ENCODE results near the gene CTDP1.

CTDP1 gene

GRCh38 chr18:79637181-79637920 is 42.3 kb upstream of the CTDP1 start:
- Histone ChIP-seq H3K36me3 (ENCODE audit: control insufficient read depth in 5 of 5, insufficient read depth in 5 of 5, low read length in 5 of 5) (no peaks in the 10 kb centered on the region), H3K9me3 (ENCODE audit: control insufficient read depth in 5 of 5, low read length in 5 of 5) (peaks cover 0 to 4% (median 0%) of the 10 kb centered on the region in 5 donors), H3K27me3 (ENCODE audit: control insufficient read depth in 5 of 5, insufficient read depth in 4 of 5, low read length in 5 of 5) (peaks cover 0 to 8% (median 0%) of the 10 kb centered on the region in 5 donors), H3K27ac (ENCODE audit: low read depth, low read length) (no peak overlapping the region), H3K9ac (ENCODE audit: low read length in 5 of 5) (no peak overlapping the region), H3K4me1 (ENCODE audit: control insufficient read depth in 5 of 5, insufficient read depth in 5 of 5, low read length in 5 of 5) (peaks cover 0 to 30% (median 25%) of the 10 kb centered on the region in 5 donors), H3K4me3 (ENCODE audit: low read depth in 1 of 5, low read length in 5 of 5) (peak overlapping the region in 1 of 5 donors; percentile 37)

DNA sequence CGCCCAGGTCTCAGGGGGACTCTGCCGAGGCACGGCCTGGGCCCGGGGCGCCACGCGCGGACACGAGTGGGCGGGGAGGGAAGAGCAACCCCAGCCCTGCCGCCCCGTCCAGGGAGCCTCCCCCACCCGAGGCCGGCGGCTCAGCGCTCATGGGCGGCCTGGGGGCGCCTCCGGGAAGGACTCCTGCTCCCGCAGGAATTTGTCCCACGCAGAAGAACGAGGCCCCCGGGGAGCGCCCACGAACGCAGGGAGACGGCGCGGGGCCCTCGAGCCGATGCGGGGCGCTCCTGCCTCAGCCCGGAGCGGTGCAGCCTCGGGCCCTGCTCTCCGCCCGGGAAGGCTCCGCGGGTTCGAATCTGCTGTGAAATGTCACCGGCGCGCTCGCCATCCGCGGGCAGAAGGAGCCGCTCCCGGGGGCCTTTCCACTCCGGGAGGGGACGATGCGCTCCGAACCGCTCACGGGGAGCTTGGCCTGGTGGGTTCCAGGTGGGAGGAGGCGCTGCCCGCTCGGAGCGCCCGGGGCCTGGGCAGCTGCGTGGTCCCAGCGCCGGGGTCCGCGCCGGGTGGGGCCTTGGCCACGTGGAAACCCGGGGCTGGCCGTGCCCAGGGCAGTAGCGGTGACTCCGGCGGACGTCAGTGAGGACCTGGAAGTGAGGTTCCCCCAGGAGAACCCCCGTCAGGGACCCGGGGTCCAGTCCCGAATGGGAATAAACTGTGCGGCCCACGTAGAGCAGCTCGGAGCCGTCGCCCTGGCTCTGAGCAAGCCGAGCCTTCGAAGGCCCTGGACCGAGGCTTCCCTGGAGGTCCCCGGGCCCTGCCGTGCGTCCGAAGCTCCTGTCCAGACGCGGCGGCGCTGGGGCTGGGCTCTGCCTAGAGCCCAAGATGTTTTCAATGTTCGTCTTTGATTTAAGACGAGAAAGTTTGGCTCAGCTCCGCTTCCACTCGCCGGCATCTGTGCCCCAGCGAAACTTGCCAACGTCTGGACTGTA is 41.4 kb upstream of the CTDP1 start:
- peaks cover 0 to 37% (median 25%) of the 10 kb centered on the region in 5 donors for H3K4me1 ChIP-seq (ENCODE audit: control insufficient read depth in 5 of 5, insufficient read depth in 5 of 5, low read length in 5 of 5)
- peaks cover 0 to 8% (median 4%) of the 10 kb centered on the region in 5 donors for H3K27me3 ChIP-seq (ENCODE audit: control insufficient read depth in 5 of 5, insufficient read depth in 4 of 5, low read length in 5 of 5)
- H3K27ac ChIP-seq (ENCODE audit: low read depth, low read length) = no peak overlapping the region

DNA sequence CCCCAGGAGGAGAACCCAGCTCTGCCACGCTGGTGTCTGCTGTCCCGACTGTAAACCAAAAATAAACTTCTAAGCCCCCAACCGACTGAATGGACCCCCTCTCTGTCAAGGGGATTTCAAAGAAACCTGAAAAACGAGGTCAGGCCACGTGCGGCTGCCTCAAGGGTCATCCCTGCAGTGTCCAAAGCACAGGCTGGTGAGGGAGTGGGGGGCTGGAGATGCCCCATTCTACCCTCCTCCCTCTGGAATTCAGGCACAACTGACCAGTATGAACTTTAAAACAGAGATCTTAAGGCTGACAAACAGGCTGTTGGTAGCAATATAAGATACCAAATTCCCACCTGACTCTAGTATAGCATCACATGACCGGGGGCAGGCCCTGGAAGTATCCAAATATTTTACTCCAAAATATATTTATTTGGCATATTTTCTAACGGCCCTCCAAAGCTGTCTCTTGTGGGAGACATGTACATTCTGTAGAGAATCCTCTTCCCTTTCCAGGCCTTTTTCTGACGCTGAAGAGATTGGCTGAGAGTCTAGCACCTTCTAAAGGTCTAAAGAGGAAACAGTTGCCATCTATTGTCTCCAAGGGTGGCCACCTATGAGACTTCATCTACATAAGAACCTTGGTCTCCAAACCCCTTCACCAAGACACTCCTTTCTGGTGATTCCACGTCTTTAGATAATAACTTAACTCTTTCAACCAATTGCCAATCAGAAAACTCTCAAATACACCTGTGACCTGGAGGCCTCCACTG is 40.4 kb upstream of the CTDP1 start:
- H3K36me3 ChIP-seq (ENCODE audit: control insufficient read depth in 5 of 5, insufficient read depth in 5 of 5, low read length in 5 of 5) = no peaks in the 10 kb centered on the region
- H3K4me1 ChIP-seq (ENCODE audit: control insufficient read depth in 5 of 5, insufficient read depth in 5 of 5, low read length in 5 of 5) = peaks cover 0 to 46% (median 30%) of the 10 kb centered on the region in 5 donors
- peak overlapping the region in 1 of 5 donors; percentile 13 for H3K9ac ChIP-seq (ENCODE audit: low read length in 5 of 5)
- no peaks in the 10 kb centered on the region for H3K9me3 ChIP-seq (ENCODE audit: control insufficient read depth in 5 of 5, low read length in 5 of 5)
- H3K4me3 ChIP-seq (ENCODE audit: low read depth in 1 of 5, low read length in 5 of 5) = peak overlapping the region in 1 of 5 donors; percentile 12
- no peak overlapping the region for H3K27ac ChIP-seq (ENCODE audit: low read depth, low read length)
- peaks cover 0 to 8% (median 4%) of the 10 kb centered on the region in 5 donors for H3K27me3 ChIP-seq (ENCODE audit: control insufficient read depth in 5 of 5, insufficient read depth in 4 of 5, low read length in 5 of 5)

More for the DNA sequence above, 41.4 kb upstream of the CTDP1 start:
- peaks cover 0 to 4% (median 0%) of the 10 kb centered on the region in 5 donors for H3K9me3 ChIP-seq (ENCODE audit: control insufficient read depth in 5 of 5, low read length in 5 of 5)
- H3K36me3 ChIP-seq (ENCODE audit: control insufficient read depth in 5 of 5, insufficient read depth in 5 of 5, low read length in 5 of 5) = no peaks in the 10 kb centered on the region
- H3K4me3 ChIP-seq (ENCODE audit: low read depth in 1 of 5, low read length in 5 of 5) = peak overlapping the region in 2 of 5 donors; percentile 12 to 37
- peak overlapping the region in 1 of 5 donors; percentile 35 for H3K9ac ChIP-seq (ENCODE audit: low read length in 5 of 5)

DNA sequence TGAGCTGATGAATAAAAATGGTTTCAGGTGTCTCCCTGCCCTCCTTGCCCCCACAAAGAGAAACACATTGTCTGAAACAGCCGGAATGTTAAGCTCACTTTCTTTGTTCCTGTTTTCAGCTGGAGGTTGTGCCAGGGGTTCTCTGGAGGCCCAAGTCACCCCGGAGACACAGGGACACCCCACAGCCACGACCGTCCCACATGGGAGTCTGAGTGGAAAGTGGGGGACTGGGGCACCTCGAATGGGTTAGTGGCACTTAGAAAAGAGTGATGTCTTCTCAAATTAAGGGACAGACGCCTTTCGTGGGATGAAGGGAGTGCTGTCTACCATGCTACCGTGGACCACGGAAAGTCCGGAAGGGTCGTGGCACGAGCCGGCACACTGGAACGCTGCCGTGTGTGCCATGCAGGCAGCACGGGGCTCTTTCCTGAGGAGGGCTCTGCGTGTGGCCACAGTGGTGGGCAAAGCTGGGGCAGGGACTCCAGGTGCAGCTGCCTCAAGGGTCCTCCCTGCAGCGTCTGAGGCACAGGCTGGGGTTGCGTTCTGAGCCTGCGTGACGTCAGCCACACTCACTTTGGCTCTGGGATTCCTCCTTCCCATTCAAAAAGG is 39.4 kb upstream of the CTDP1 start:
- H3K4me3 ChIP-seq (ENCODE audit: low read depth in 1 of 5, low read length in 5 of 5) = no peak overlapping the region
- no peak overlapping the region for H3K9ac ChIP-seq (ENCODE audit: low read length in 5 of 5)
- H3K4me1 ChIP-seq (ENCODE audit: control insufficient read depth in 5 of 5, insufficient read depth in 5 of 5, low read length in 5 of 5) = peaks cover 0 to 41% (median 31%) of the 10 kb centered on the region in 5 donors
- H3K27ac ChIP-seq (ENCODE audit: low read depth, low read length) = no peak overlapping the region
- H3K36me3 ChIP-seq (ENCODE audit: control insufficient read depth in 5 of 5, insufficient read depth in 5 of 5, low read length in 5 of 5) = no peaks in the 10 kb centered on the region
- H3K27me3 ChIP-seq (ENCODE audit: control insufficient read depth in 5 of 5, insufficient read depth in 4 of 5, low read length in 5 of 5) = peaks cover 0 to 8% (median 4%) of the 10 kb centered on the region in 5 donors
- H3K9me3 ChIP-seq (ENCODE audit: control insufficient read depth in 5 of 5, low read length in 5 of 5) = no peaks in the 10 kb centered on the region

DNA sequence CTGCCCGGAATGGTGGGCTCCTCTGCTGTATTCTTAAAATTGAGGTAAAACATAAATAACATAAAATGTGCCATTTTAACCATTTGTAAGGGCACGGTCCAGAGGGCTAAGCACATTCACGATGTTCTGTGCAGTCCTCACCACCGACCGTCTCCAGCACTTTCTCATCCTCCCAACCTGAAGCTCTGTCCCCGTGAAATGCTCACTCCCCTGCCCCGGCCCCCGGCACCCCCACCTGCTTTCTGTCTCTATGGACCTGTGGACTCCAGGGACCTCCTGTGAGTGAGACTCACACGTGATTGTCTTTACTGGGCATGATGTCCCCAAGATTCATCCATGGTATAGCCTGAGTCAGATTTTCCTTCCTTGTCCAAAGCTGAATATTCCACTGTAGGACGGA is 38.7 kb upstream of the CTDP1 start:
- no peaks in the 10 kb centered on the region for H3K36me3 ChIP-seq (ENCODE audit: control insufficient read depth in 5 of 5, insufficient read depth in 5 of 5, low read length in 5 of 5)
- no peak overlapping the region for H3K4me3 ChIP-seq (ENCODE audit: low read depth in 1 of 5, low read length in 5 of 5)
- peaks cover 0 to 41% (median 31%) of the 10 kb centered on the region in 5 donors for H3K4me1 ChIP-seq (ENCODE audit: control insufficient read depth in 5 of 5, insufficient read depth in 5 of 5, low read length in 5 of 5)
- no peak overlapping the region for H3K9ac ChIP-seq (ENCODE audit: low read length in 5 of 5)
- H3K27me3 ChIP-seq (ENCODE audit: control insufficient read depth in 5 of 5, insufficient read depth in 4 of 5, low read length in 5 of 5) = peaks cover 0 to 10% (median 4%) of the 10 kb centered on the region in 5 donors
- no peak overlapping the region for H3K27ac ChIP-seq (ENCODE audit: low read depth, low read length)
- no peaks in the 10 kb centered on the region for H3K9me3 ChIP-seq (ENCODE audit: control insufficient read depth in 5 of 5, low read length in 5 of 5)

DNA sequence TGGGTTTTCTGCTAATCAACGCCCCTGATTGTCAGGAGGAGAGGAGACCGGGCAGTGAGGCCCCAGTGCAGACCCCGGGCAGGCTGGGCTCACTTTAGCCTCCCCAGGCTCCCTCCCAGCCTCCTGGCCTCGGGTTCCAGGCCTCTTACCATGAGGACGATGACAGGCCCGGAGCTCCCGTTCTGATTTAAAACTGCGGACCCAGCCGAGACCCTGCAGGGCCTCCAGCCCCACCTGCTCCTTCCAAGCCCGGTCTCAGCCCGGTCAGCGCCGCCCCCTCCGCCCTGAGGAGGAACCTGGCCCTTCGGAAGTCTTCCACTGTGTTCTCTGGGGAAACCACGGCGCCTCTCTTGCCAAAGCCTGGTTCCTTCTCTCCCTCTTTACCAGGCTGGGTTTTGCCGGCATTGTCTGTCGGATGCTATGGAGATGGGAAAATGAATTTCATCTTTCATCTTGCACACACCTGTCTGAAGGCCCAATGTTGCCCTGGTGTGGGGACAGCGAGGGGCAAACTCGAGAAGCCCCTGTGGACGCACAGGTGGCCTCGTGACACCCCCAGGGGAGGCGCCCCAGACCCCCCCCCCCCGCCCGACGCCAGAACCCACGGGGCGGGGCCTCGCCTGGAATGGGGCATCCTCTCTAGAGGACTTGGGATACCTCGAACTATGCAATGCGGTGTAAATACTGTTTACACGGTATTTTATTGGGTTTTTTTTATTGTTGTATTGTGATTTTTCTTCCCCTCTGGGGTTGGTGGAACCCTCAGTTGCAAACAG is 37.7 kb upstream of the CTDP1 start:
- peaks cover 0 to 10% (median 4%) of the 10 kb centered on the region in 5 donors for H3K27me3 ChIP-seq (ENCODE audit: control insufficient read depth in 5 of 5, insufficient read depth in 4 of 5, low read length in 5 of 5)
- H3K9ac ChIP-seq (ENCODE audit: low read length in 5 of 5) = no peak overlapping the region
- H3K4me1 ChIP-seq (ENCODE audit: control insufficient read depth in 5 of 5, insufficient read depth in 5 of 5, low read length in 5 of 5) = peaks cover 0 to 41% (median 31%) of the 10 kb centered on the region in 5 donors
- no peak overlapping the region for H3K4me3 ChIP-seq (ENCODE audit: low read depth in 1 of 5, low read length in 5 of 5)
- H3K27ac ChIP-seq (ENCODE audit: low read depth, low read length) = no peak overlapping the region
- no peaks in the 10 kb centered on the region for H3K9me3 ChIP-seq (ENCODE audit: control insufficient read depth in 5 of 5, low read length in 5 of 5)
- no peaks in the 10 kb centered on the region for H3K36me3 ChIP-seq (ENCODE audit: control insufficient read depth in 5 of 5, insufficient read depth in 5 of 5, low read length in 5 of 5)

DNA sequence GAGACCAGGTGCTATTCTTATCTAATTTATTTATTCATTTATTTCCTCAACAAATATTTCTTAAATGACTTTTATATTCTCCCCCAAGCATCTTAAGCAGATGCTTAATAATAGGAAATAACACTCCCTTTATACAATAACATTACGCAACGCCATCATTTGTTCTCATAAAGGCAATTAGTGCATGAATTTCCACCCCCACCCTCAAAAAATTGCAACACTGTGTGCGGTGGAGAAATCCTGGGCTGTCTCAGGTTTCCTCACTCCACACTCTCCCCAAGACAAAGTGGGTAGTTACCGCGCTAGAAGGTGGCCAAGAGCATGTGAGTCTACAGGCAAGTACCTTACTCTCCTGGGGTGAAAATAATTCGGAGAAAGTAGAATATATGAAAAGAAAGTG is 37.0 kb upstream of the CTDP1 start:
- Histone ChIP-seq H3K4me3 (ENCODE audit: low read depth in 1 of 5, low read length in 5 of 5) (no peak overlapping the region), H3K4me1 (ENCODE audit: control insufficient read depth in 5 of 5, insufficient read depth in 5 of 5, low read length in 5 of 5) (peaks cover 0 to 39% (median 27%) of the 10 kb centered on the region in 5 donors), H3K9me3 (ENCODE audit: control insufficient read depth in 5 of 5, low read length in 5 of 5) (no peaks in the 10 kb centered on the region), H3K27ac (ENCODE audit: low read depth, low read length) (no peak overlapping the region), H3K27me3 (ENCODE audit: control insufficient read depth in 5 of 5, insufficient read depth in 4 of 5, low read length in 5 of 5) (peaks cover 0 to 10% (median 3%) of the 10 kb centered on the region in 5 donors), H3K36me3 (ENCODE audit: control insufficient read depth in 5 of 5, insufficient read depth in 5 of 5, low read length in 5 of 5) (no peaks in the 10 kb centered on the region), H3K9ac (ENCODE audit: low read length in 5 of 5) (no peak overlapping the region)

GRCh38 chr18:79643054-79643984 is 36.3 kb upstream of the CTDP1 start:
- Histone ChIP-seq H3K27me3 (ENCODE audit: control insufficient read depth in 5 of 5, insufficient read depth in 4 of 5, low read length in 5 of 5) (peaks cover 0 to 13% (median 3%) of the 10 kb centered on the region in 5 donors), H3K9ac (ENCODE audit: low read length in 5 of 5) (no peak overlapping the region), H3K4me1 (ENCODE audit: control insufficient read depth in 5 of 5, insufficient read depth in 5 of 5, low read length in 5 of 5) (peaks cover 0 to 32% (median 21%) of the 10 kb centered on the region in 5 donors), H3K36me3 (ENCODE audit: control insufficient read depth in 5 of 5, insufficient read depth in 5 of 5, low read length in 5 of 5) (no peaks in the 10 kb centered on the region), H3K4me3 (ENCODE audit: low read depth in 1 of 5, low read length in 5 of 5) (no peak overlapping the region), H3K27ac (ENCODE audit: low read depth, low read length) (no peak overlapping the region), H3K9me3 (ENCODE audit: control insufficient read depth in 5 of 5, low read length in 5 of 5) (no peaks in the 10 kb centered on the region)
